Fibroblast of lung (primary cell): ENCODE measurements around the gene TM9SF4. TPM values are rescaled to one million over a fixed set of nuclear protein-coding genes. Genes with fewer than 3 reads are reported as not detected.

Experiments used
- DNase-seq, 2 donors: peaks; one replicate each; pipeline versions ENCODE4 v3.0.0 to v3.0.0-alpha.2; 2010; ENCODE audit warnings: low read depth in 2 of 2
- H2AFZ ChIP-seq: 2 replicates; pipeline ENCODE4 v1.5.1; 2012; ENCODE audit warnings: low read length, control low read depth, inconsistent platforms
- H3K27ac ChIP-seq: 2 replicates; pipeline ENCODE4 v1.5.1; 2011; ENCODE audit warnings: low read length, control low read depth; ENCODE audit not compliant: insufficient read depth
- H3K27me3 ChIP-seq: 2 replicates; pipeline ENCODE4 v1.5.1; 2011; ENCODE audit warnings: mild to moderate bottlenecking, low read length; ENCODE audit not compliant: control insufficient read depth, insufficient read depth
- H3K36me3 ChIP-seq: 2 replicates; pipeline ENCODE4 v1.5.1; 2011; ENCODE audit warnings: low read length; ENCODE audit not compliant: control insufficient read depth, insufficient read depth
- H3K4me1 ChIP-seq: 2 replicates; pipeline ENCODE4 v1.5.1; 2011; ENCODE audit warnings: low read length; ENCODE audit not compliant: control insufficient read depth, insufficient read depth; ENCODE audit errors: extremely low read depth
- H3K4me2 ChIP-seq: 2 replicates; pipeline ENCODE4 v1.5.1; 2011; ENCODE audit warnings: low read length, control low read depth; ENCODE audit not compliant: insufficient read depth; ENCODE audit errors: extremely low read depth
- H3K4me3 ChIP-seq, 4 experiments: fragments of 200-600 bp in 1 of 4; sonication (generic) in 1 of 4; replicated peaks in 1 of 4; 2 replicates each; pipeline ENCODE4 v1.5.1; 2011 to 2016; ENCODE audit warnings: low read length in 4 of 4, low read depth in 3 of 4, mild to moderate bottlenecking in 3 of 4, control low read depth in 2 of 4, inconsistent platforms in 1 of 4, mixed read lengths in 1 of 4; ENCODE audit not compliant: insufficient read depth in 1 of 4; ENCODE audit errors: control extremely low read depth in 1 of 4
- H3K79me2 ChIP-seq: 2 replicates; pipeline ENCODE4 v1.5.1; 2012; ENCODE audit warnings: mild to moderate bottlenecking, low read length, inconsistent platforms; ENCODE audit not compliant: control insufficient read depth, insufficient read depth
- H3K9ac ChIP-seq: 2 replicates; pipeline ENCODE4 v1.5.1; 2011; ENCODE audit warnings: mild to moderate bottlenecking, low read length, control low read depth; ENCODE audit not compliant: insufficient read depth
- H3K9me3 ChIP-seq: 2 replicates; pipeline ENCODE4 v1.5.1; 2012; ENCODE audit warnings: low read depth, low read length; ENCODE audit not compliant: control insufficient read depth, insufficient read depth
- H4K20me1 ChIP-seq: 2 replicates; pipeline ENCODE4 v1.5.1; 2011; ENCODE audit warnings: low read length; ENCODE audit not compliant: control insufficient read depth, insufficient read depth; ENCODE audit errors: extremely low read depth
- CTCF ChIP-seq, 2 donors: IDR thresholded peaks in 1 of 2; conservative IDR thresholded peaks in 1 of 2; 1 replicate in 1 of 2; 2 replicates in 1 of 2; pipeline ENCODE4 v1.5.1; 2011 to 2012; ENCODE audit warnings: low read length in 2 of 2, control low read depth in 1 of 2, inconsistent platforms in 1 of 2, low read depth in 1 of 2, mild to moderate bottlenecking in 1 of 2
- EZH2 ChIP-seq: IDR thresholded peaks from 2 replicates; pipeline ENCODE4 v1.5.1; 2012; ENCODE audit warnings: low read length, control low read depth, mild to moderate bottlenecking; ENCODE audit errors: missing control alignments
- polyA plus RNA-seq, 2 donors: library from polyadenylated mRNA; depleted of rRNA in 1 of 2; stranded (reverse) in 1 of 2; unstranded in 1 of 2; fragments of >200 nt; gene quantifications; 2 replicates each; pipeline ENCODE4 v1.2.1, GENCODE V29; 2011 to 2012; ENCODE audit warnings: missing spikeins in 1 of 2
- total RNA-seq: library from RNA; depleted of rRNA; stranded (reverse); fragments of >200 nt; gene quantifications from 2 replicates; pipeline ENCODE4 v1.2.1, GENCODE V29; 2014

TM9SF4 gene
- total and polyA plus RNA-seq, 2 donors (not counting 1 experiment from before 2014, with no cell fraction given), result 33.5 to 71.3 TPM

GRCh38 chr20:32206760-32207625 is 97.5 kb downstream of the TM9SF4 start:
- no peaks in the 10 kb centered on the region for H3K27me3 ChIP-seq
- peak overlapping the region; percentile 89 for H3K9ac ChIP-seq
- peaks cover 68% of the 10 kb centered on the region for H3K79me2 ChIP-seq
- TF ChIP-seq EZH2, result no peak
- TF ChIP-seq CTCF (conservative IDR thresholded peaks at IDR 0.05 in 1 of 2, IDR thresholded peaks at IDR 0.05 in 1 of 2; ENCODE audit: low read depth in 1 of 2, low read length in 2 of 2), result no peak
- peak overlapping the region; percentile 66 for H3K27ac ChIP-seq
- peak overlapping the region; percentile 88 for H3K4me2 ChIP-seq
- no peaks in the 10 kb centered on the region for H3K9me3 ChIP-seq
- no peaks in the 10 kb centered on the region for H4K20me1 ChIP-seq
- H3K4me1 ChIP-seq, result peaks cover 2% of the 10 kb centered on the region
- peaks cover 2% of the 10 kb centered on the region for H3K36me3 ChIP-seq
- DNase-seq, result no peak
- peak overlapping the region; percentile 68 to 95 (median 90) for H3K4me3 ChIP-seq
- H2AFZ ChIP-seq, result peak overlapping the region; percentile 12

- Histone ChIP-seq H3K27ac (peak within 1 kb of the TSS; percentile 73), H3K4me2 (peak within 1 kb of the TSS; percentile 88), H3K27me3 (no peaks in the 10 kb centered on the region), H3K9me3 (no peaks in the 10 kb centered on the region), H2AFZ (peak within 1 kb of the TSS; percentile 54), H3K4me3 (peak within 1 kb of the TSS; percentile 88 to 100 (median 96)), H3K79me2 (peaks cover 64% of the 10 kb centered on the region), H4K20me1 (no peaks in the 10 kb centered on the region), H3K4me1 (no peaks in the 10 kb centered on the region), H3K36me3 (peaks cover 2% of the 10 kb centered on the region), H3K9ac (peak within 1 kb of the TSS; percentile 89)
- TF ChIP-seq CTCF (conservative IDR thresholded peaks at IDR 0.05 in 1 of 2, IDR thresholded peaks at IDR 0.05 in 1 of 2; ENCODE audit: low read depth in 1 of 2, low read length in 2 of 2) (peak in 1 of 2 donors; percentile 5), EZH2 (no peak)
- peak; percentile 80 to 85 for DNase-seq
Measured at GRCh38 chr20:32207626-32208498, 98.3 kb downstream of the TM9SF4 start, which contains the start of the genes PLAGL2 and POFUT1. PLAGL2 (minus strand) TSS chr20:32207743; CDS start chr20:32202178, 5,565 bp downstream. POFUT1 (plus strand) TSS chr20:32207880; CDS start chr20:32207942, 62 bp downstream.
